Prostate gland (tissue), 2 donors: Measurements from ENCODE around the gene GNL1. TPM values are rescaled to one million over a fixed set of nuclear protein-coding genes. Genes with fewer than 3 reads are reported as not detected.
"Not testable (repeated sequence)": the region's sequence is repeated elsewhere in the genome, so short reads cannot be mapped to it uniquely, and the experiment has no call there.

Experiments used
- DNase-seq: peaks from one replicate; pipeline ENCODE4 v3.0.0-alpha.2; 2019; ENCODE audit warnings: low spot score
- H3K27ac ChIP-seq, 2 donors: fragments of 200-600 bp; sonication (generic); 2 replicates each; pipeline ENCODE4 v1.5.1; 2017 to 2019
- H3K27me3 ChIP-seq: fragments of 200-600 bp; sonication (generic); replicated peaks from 2 replicates; pipeline ENCODE4 v1.5.1; 2019; ENCODE audit not compliant: insufficient read depth
- H3K36me3 ChIP-seq, 2 donors: fragments of 200-600 bp; sonication (generic); 1 replicate in 1 of 2; 2 replicates in 1 of 2; pipeline versions ENCODE4 v1.5.1 to v1.8.1; 2017 to 2019
- H3K4me1 ChIP-seq: fragments of 200-600 bp; sonication (generic); replicated peaks from 2 replicates; pipeline ENCODE4 v1.5.1; 2019
- H3K4me3 ChIP-seq, 2 donors: fragments of 200-600 bp; sonication (generic); 2 replicates each; pipeline ENCODE4 v1.5.1; 2017 to 2019
- H3K9me3 ChIP-seq: fragments of 200-600 bp; sonication (generic); 2 replicates; pipeline ENCODE4 v1.5.1; 2017
- POLR2A ChIP-seq: fragments of 450-650 bp; IDR thresholded peaks from one replicate; pipeline ENCODE4 v1.6.1; 2016; ENCODE audit warnings: antibody characterized with exemption, mild to moderate bottlenecking
- POLR2AphosphoS5 ChIP-seq: sonication (generic); formaldehyde crosslinking; IDR thresholded peaks from one replicate; pipeline ENCODE4 v1.6.1; 2017; ENCODE audit warnings: antibody characterized with exemption
- WGBS: methylation state at CpG from one replicate; pipeline ENCODE4 v1.1.5; 2018; 5-methylcytosine and 5-hydroxymethylcytosine counted together
- intact Hi-C: fragments of 100-400 bp; cut with DNase I; formaldehyde crosslinking; loops from one replicate; pipeline ENCODE4 v1.14.2; 2022
- total RNA-seq, 2 donors: library from RNA; depleted of rRNA; stranded (reverse); fragments of >200 nt; gene quantifications; one replicate each; pipeline ENCODE4 v1.1.0, GENCODE V29; 2016
- TF ChIP-seq, protein P1 (sequence below), 4 experiments: fragments of 200-600 bp in 2 of 4; fragments of 450-650 bp in 2 of 4; sonication (generic) in 2 of 4; IDR thresholded peaks; 1 replicate in 3 of 4; 2 replicates in 1 of 4; pipeline ENCODE4 v1.5.1; 2016 to 2019; ENCODE audit warnings: antibody characterized with exemption in 4 of 4, mild to moderate bottlenecking in 2 of 4, moderate library complexity in 2 of 4

Gene GNL1
- total RNA-seq, 2 donors from 2014 or later: 38.3 to 56.4 TPM

DNA sequence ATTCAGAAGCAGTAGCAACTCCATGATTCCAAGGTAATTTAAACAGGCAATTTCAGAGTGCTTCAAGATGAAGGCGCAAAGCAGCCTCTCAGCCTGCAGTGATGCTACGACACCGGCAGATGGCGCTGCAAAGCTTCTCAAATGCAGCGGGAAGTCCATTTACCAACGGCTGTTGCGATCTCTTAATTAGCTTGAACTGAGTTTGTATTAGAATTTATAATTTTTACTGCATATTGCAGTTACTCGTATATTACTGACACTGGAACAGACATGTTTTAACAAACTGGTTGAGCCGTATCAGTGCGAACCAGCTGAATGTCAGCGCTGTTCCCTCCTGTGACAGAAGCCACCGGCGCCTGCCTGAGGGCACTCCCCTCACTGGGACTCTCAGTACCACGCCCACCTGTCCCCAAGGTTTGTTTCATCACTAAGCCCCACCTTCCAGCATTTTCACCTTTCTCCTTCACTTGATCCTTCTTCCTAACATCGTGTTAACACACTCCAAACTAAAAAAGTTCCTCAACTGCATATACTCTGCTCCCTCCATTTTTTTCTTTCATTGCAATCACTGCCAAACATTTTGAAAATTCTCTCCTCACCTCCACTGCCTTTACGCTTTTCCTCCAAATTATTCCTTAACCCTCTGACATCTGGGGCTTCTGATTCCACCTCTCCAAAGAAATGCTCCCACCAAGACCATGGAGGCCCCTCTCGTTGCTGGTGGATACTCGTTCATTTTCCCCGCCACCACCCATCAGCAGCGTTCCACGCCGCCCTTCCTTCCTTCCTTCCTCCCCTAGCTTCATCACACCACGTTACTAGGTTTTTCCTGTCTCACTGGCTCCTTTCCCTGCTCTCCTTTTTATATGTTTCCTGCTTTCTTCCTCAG lies 14.5 kb downstream of the GNL1 start:
- Histone ChIP-seq H3K4me3 (peak overlapping the region; percentile 7 to 17), H3K27ac (no peak overlapping the region), H3K9me3 (no peaks in the 10 kb centered on the region), H3K4me1 (no peaks in the 10 kb centered on the region), H3K36me3 (no peaks in the 10 kb centered on the region), H3K27me3 (no peaks in the 10 kb centered on the region)
- intact Hi-C loops: loop anchor here (10.0 kb wide), 1 partner anchor 53 kb away; no protein-coding TSS in a partner anchor
- WGBS: 14% methylated on average over 23 of the region's 23 CpGs
- DNase-seq: peak; percentile 74
- TF ChIP-seq POLR2A (no peak), POLR2AphosphoS5 (peak; percentile 78)
- TF ChIP-seq, protein P1, sequence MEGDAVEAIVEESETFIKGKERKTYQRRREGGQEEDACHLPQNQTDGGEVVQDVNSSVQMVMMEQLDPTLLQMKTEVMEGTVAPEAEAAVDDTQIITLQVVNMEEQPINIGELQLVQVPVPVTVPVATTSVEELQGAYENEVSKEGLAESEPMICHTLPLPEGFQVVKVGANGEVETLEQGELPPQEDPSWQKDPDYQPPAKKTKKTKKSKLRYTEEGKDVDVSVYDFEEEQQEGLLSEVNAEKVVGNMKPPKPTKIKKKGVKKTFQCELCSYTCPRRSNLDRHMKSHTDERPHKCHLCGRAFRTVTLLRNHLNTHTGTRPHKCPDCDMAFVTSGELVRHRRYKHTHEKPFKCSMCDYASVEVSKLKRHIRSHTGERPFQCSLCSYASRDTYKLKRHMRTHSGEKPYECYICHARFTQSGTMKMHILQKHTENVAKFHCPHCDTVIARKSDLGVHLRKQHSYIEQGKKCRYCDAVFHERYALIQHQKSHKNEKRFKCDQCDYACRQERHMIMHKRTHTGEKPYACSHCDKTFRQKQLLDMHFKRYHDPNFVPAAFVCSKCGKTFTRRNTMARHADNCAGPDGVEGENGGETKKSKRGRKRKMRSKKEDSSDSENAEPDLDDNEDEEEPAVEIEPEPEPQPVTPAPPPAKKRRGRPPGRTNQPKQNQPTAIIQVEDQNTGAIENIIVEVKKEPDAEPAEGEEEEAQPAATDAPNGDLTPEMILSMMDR (IDR thresholded peaks at IDR 0.05): peak; percentile 83 to 94 (median 92)

DNA sequence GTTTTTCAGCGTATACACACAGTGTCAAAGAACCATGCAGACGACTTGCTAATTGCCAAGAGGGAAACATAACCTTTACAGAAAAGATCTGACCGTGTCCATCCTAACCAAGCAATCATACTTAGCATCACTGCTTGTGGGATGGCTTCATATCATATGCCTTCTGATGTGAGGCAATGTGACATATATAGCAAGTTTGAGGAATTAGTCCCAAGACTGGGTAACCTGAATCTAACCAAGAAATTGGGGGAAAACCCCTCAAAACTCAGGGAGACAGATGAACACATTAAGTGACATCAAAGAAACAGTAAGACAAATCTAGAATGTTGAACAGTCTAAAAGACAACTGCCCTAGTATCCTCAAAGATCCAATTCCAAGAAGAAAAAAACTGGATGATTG lies 18.4 kb downstream of the GNL1 start:
- no peak overlapping the region for H3K27ac ChIP-seq
- DNase-seq: no peak
- TF ChIP-seq, protein P1 (IDR thresholded peaks at IDR 0.05): no peak
- TF ChIP-seq POLR2A (no peak), POLR2AphosphoS5 (no peak)
- no peaks in the 10 kb centered on the region for H3K27me3 ChIP-seq
- H3K36me3 ChIP-seq: no peaks in the 10 kb centered on the region
- H3K4me1 ChIP-seq: no peaks in the 10 kb centered on the region
- no peak overlapping the region for H3K4me3 ChIP-seq
- H3K9me3 ChIP-seq: no peaks in the 10 kb centered on the region
- WGBS: 83% methylated on average over 3 of the region's 3 CpGs
- intact Hi-C loops: no loop called here

DNA sequence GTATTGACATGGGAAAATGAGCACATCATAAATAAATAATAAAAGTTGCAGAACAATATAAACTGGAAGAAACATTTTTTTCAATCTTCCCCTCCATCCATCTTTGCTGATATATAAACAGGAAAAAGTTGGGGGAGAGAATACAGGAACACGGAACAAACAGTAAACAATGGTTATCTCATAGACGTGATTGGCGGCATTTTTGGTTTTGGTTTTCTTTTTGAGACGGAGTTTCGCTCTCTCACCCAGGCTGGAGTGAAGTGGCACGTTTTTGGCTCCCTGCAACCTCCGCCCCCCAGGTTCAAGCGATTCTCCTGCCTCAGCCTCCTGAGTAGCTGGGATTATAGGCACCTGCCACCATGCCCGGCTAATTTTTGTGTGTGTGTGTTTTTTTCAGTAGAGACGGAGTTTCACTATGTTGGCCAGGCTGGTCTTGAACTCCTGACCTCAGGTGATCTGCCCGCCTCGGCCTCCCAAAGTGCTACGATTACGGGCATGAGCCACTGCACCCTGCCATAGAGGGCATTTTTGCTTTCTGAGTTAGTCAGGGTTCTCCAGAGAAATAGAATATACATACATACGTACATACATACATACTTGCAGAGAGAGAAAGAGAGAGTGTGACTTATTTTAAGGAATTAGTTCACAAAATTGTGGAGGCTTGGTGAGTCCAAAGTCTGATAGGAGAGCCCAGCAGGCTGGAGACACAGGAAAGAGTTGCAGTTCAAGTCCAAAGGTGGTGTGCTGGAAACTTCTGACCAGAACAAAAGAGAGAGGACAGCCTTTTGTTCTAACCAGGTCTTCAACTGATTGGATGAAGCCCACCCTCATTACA lies 22.6 kb downstream of the GNL1 start:
- Histone ChIP-seq H3K27ac (no peak overlapping the region), H3K9me3 (no peaks in the 10 kb centered on the region), H3K4me3 (no peak overlapping the region), H3K4me1 (no peaks in the 10 kb centered on the region), H3K36me3 (no peaks in the 10 kb centered on the region), H3K27me3 (no peaks in the 10 kb centered on the region)
- WGBS: 77% methylated on average over 15 of the region's 15 CpGs
- intact Hi-C loops: loop anchor here (5.0 kb wide), 1 partner anchor 51 kb away; no protein-coding TSS in a partner anchor
- TF ChIP-seq POLR2A (no peak), POLR2AphosphoS5 (no peak)
- TF ChIP-seq, protein P1 (IDR thresholded peaks at IDR 0.05): no peak
- no peak for DNase-seq

DNA sequence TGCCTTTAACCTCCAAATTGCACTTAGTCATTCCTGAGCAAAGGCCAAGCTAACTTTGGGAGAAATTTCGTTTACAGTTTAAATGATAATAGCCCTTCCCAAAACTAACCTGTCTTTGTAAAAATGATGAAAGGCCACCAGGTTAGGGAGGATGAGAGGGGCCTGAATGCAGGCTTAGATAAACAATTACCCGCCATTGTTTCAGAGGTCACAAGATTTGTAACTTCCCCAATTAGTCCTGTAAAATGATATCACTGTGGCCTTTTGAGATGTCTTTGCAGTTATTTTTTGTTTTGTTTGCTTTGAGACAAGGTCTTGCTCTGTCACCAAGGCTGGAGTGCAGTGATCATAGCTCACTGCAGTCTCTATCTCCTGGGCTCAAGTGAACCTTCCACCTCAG lies 26.3 kb downstream of the GNL1 start:
- no peak overlapping the region for H3K27ac ChIP-seq
- H3K36me3 ChIP-seq: no peaks in the 10 kb centered on the region
- no peaks in the 10 kb centered on the region for H3K27me3 ChIP-seq
- WGBS: 40% methylated on average over 2 of the region's 2 CpGs
- no peak overlapping the region for H3K4me3 ChIP-seq
- DNase-seq: no peak
- TF ChIP-seq, protein P1 (IDR thresholded peaks at IDR 0.05): no peak
- TF ChIP-seq POLR2AphosphoS5 (no peak), POLR2A (no peak)
- H3K4me1 ChIP-seq: no peaks in the 10 kb centered on the region
- H3K9me3 ChIP-seq: no peaks in the 10 kb centered on the region
- intact Hi-C loops: loop anchor here (5.0 kb wide), 1 partner anchor 48 kb away; no protein-coding TSS in a partner anchor

DNA sequence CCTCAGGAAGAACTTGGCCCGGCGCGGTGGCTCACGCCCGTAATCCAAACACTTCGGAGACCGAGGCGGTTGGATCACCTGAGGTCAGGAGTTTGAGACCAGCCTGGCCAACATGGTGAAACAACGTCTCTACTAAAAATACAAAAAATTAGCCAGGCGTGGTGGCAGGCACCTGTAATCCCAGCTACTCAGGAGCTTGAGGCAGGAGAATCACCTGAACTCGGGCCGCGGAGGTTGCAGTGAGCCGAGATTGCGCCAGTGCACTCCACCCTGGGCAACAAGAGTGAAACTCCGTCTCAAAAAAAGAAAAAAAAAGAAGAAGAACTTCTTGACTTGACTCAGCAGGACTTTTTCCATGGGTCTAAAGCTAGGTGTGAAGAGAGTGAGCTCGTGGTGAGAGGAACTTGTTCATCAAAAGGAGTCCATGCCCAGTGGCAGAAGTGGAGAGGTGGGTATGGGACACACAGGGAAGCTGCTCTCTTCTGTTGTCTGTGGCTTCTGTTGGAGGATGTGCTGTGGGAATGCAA lies 26.9 kb downstream of the GNL1 start:
- H3K4me3 ChIP-seq, H3K27ac ChIP-seq, intact Hi-C loops, DNase-seq, H3K9me3 ChIP-seq, H3K4me1 ChIP-seq, H3K36me3 ChIP-seq, H3K27me3 ChIP-seq: not testable (repeated sequence)
- 89% methylated on average over 17 of the region's 17 CpGs for WGBS

DNA sequence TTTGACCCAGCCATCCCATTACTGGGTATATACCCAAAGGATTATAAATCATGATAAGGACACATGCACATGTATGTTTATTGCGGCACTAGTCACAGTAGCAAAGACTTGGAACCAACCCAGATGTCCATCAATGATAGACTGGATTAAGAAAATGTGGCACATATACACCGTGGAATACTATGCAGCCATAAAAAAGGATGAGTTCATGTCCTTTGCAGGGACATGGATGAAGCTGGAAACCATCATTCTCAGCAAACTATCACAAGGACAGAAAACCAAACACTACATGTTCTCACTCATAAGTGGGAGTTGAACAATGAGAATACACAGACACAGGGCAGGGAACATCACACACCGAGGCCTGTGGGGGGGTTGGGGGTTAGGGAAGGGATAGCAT lies 29.8 kb downstream of the GNL1 start:
- DNase-seq, H3K4me1 ChIP-seq, H3K27me3 ChIP-seq, H3K36me3 ChIP-seq, H3K4me3 ChIP-seq, intact Hi-C loops, H3K27ac ChIP-seq, H3K9me3 ChIP-seq: not testable (repeated sequence)
- 96% methylated on average over 3 of the region's 3 CpGs for WGBS

DNA sequence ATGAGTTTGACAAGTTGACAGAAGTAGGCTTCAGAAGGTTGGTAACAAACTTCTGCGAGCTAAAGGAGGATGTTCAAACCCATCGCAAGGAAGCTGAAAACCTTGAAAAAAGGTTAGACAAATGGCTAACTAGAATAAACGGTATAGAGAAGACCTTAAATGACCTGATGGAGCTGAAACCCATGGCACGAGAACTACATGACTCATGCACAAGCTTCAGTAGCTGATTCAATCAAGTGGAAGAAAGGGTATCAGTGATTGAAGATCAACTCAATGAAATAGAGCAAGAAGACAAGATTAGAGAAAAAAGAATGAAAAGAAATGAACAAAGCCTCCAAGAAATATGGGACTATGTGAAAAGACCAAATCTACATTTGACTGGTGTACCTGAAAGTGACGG lies 34.3 kb downstream of the GNL1 start:
- H3K36me3 ChIP-seq, H3K27ac ChIP-seq, H3K27me3 ChIP-seq, DNase-seq, H3K4me3 ChIP-seq, H3K9me3 ChIP-seq, H3K4me1 ChIP-seq, intact Hi-C loops: not testable (repeated sequence)
- 90% methylated on average over 5 of the region's 5 CpGs for WGBS
